ENCODE measurements around the gene SLBP.

The SLBP gene

GRCh38 chr4:1741208-1741607 lies 29.1 kb upstream of the SLBP start:
- no peak overlapping the region for H3K4me3 ChIP-seq (ENCODE audit: low read length in 2 of 2)
- H3K9me3 ChIP-seq (ENCODE audit: control insufficient read depth in 2 of 2, low read length in 2 of 2), result peaks cover 0 to 6% of the 10 kb centered on the region in 2 donors
- H3K36me3 ChIP-seq (ENCODE audit: control insufficient read depth in 2 of 2, insufficient read depth in 2 of 2, low read length in 2 of 2), result peaks cover 15 to 28% of the 10 kb centered on the region in 2 donors
- H3K27me3 ChIP-seq (ENCODE audit: control insufficient read depth in 2 of 2, insufficient read depth in 2 of 2, low read length in 2 of 2), result no peaks in the 10 kb centered on the region
- H3K27ac ChIP-seq (ENCODE audit: low read depth in 2 of 2, low read length in 2 of 2), result no peak overlapping the region
- H3K4me1 ChIP-seq (ENCODE audit: control insufficient read depth in 2 of 2, insufficient read depth in 2 of 2, low read length in 2 of 2), result no peaks in the 10 kb centered on the region
- H3K9ac ChIP-seq (ENCODE audit: low read depth in 1 of 2, low read length in 2 of 2), result no peak overlapping the region

GRCh38 chr4:1740021-1740545 lies 28.0 kb upstream of the SLBP start:
- H3K4me3 ChIP-seq (ENCODE audit: low read length in 2 of 2), result no peak overlapping the region
- peaks cover 0 to 6% of the 10 kb centered on the region in 2 donors for H3K9me3 ChIP-seq (ENCODE audit: control insufficient read depth in 2 of 2, low read length in 2 of 2)
- H3K36me3 ChIP-seq (ENCODE audit: control insufficient read depth in 2 of 2, insufficient read depth in 2 of 2, low read length in 2 of 2), result peaks cover 15 to 32% of the 10 kb centered on the region in 2 donors
- H3K27me3 ChIP-seq (ENCODE audit: control insufficient read depth in 2 of 2, insufficient read depth in 2 of 2, low read length in 2 of 2), result no peaks in the 10 kb centered on the region
- H3K9ac ChIP-seq (ENCODE audit: low read depth in 1 of 2, low read length in 2 of 2), result no peak overlapping the region
- H3K27ac ChIP-seq (ENCODE audit: low read depth in 2 of 2, low read length in 2 of 2), result no peak overlapping the region
- H3K4me1 ChIP-seq (ENCODE audit: control insufficient read depth in 2 of 2, insufficient read depth in 2 of 2, low read length in 2 of 2), result no peaks in the 10 kb centered on the region

- Histone ChIP-seq H3K9me3 (ENCODE audit: control insufficient read depth in 2 of 2, low read length in 2 of 2) (peaks cover 0 to 6% of the 10 kb centered on the region in 2 donors), H3K36me3 (ENCODE audit: control insufficient read depth in 2 of 2, insufficient read depth in 2 of 2, low read length in 2 of 2) (peaks cover 15 to 32% of the 10 kb centered on the region in 2 donors), H3K4me3 (ENCODE audit: low read length in 2 of 2) (no peak overlapping the region), H3K27ac (ENCODE audit: low read depth in 2 of 2, low read length in 2 of 2) (no peak overlapping the region), H3K9ac (ENCODE audit: low read depth in 1 of 2, low read length in 2 of 2) (no peak overlapping the region), H3K4me1 (ENCODE audit: control insufficient read depth in 2 of 2, insufficient read depth in 2 of 2, low read length in 2 of 2) (no peaks in the 10 kb centered on the region), H3K27me3 (ENCODE audit: control insufficient read depth in 2 of 2, insufficient read depth in 2 of 2, low read length in 2 of 2) (no peaks in the 10 kb centered on the region)
These were observed 27.2 kb upstream of the SLBP start for GRCh38 chr4:1739358-1739757.

- Histone ChIP-seq H3K4me1 (ENCODE audit: control insufficient read depth in 2 of 2, insufficient read depth in 2 of 2, low read length in 2 of 2) (no peaks in the 10 kb centered on the region), H3K4me3 (ENCODE audit: low read length in 2 of 2) (no peak overlapping the region), H3K27ac (ENCODE audit: low read depth in 2 of 2, low read length in 2 of 2) (no peak overlapping the region), H3K27me3 (ENCODE audit: control insufficient read depth in 2 of 2, insufficient read depth in 2 of 2, low read length in 2 of 2) (no peaks in the 10 kb centered on the region), H3K9me3 (ENCODE audit: control insufficient read depth in 2 of 2, low read length in 2 of 2) (peaks cover 0 to 6% of the 10 kb centered on the region in 2 donors), H3K36me3 (ENCODE audit: control insufficient read depth in 2 of 2, insufficient read depth in 2 of 2, low read length in 2 of 2) (peaks cover 15 to 32% of the 10 kb centered on the region in 2 donors), H3K9ac (ENCODE audit: low read depth in 1 of 2, low read length in 2 of 2) (no peak overlapping the region)
These were observed 26.3 kb upstream of the SLBP start for GRCh38 chr4:1738410-1738809.

- peaks cover 15 to 36% of the 10 kb centered on the region in 2 donors for H3K36me3 ChIP-seq (ENCODE audit: control insufficient read depth in 2 of 2, insufficient read depth in 2 of 2, low read length in 2 of 2)
- peaks cover 0 to 6% of the 10 kb centered on the region in 2 donors for H3K9me3 ChIP-seq (ENCODE audit: control insufficient read depth in 2 of 2, low read length in 2 of 2)
- H3K4me1 ChIP-seq (ENCODE audit: control insufficient read depth in 2 of 2, insufficient read depth in 2 of 2, low read length in 2 of 2), result no peaks in the 10 kb centered on the region
- H3K27me3 ChIP-seq (ENCODE audit: control insufficient read depth in 2 of 2, insufficient read depth in 2 of 2, low read length in 2 of 2), result no peaks in the 10 kb centered on the region
- H3K9ac ChIP-seq (ENCODE audit: low read depth in 1 of 2, low read length in 2 of 2), result no peak overlapping the region
- H3K27ac ChIP-seq (ENCODE audit: low read depth in 2 of 2, low read length in 2 of 2), result no peak overlapping the region
- H3K4me3 ChIP-seq (ENCODE audit: low read length in 2 of 2), result no peak overlapping the region
These were observed 25.5 kb upstream of the SLBP start for GRCh38 chr4:1737666-1738065.

GRCh38 chr4:1736812-1737211 lies 24.7 kb upstream of the SLBP start:
- no peak overlapping the region for H3K27ac ChIP-seq (ENCODE audit: low read depth in 2 of 2, low read length in 2 of 2)
- H3K9ac ChIP-seq (ENCODE audit: low read depth in 1 of 2, low read length in 2 of 2), result no peak overlapping the region
- no peak overlapping the region for H3K4me3 ChIP-seq (ENCODE audit: low read length in 2 of 2)
- H3K36me3 ChIP-seq (ENCODE audit: control insufficient read depth in 2 of 2, insufficient read depth in 2 of 2, low read length in 2 of 2), result peaks cover 17 to 38% of the 10 kb centered on the region in 2 donors
- H3K9me3 ChIP-seq (ENCODE audit: control insufficient read depth in 2 of 2, low read length in 2 of 2), result peaks cover 0 to 6% of the 10 kb centered on the region in 2 donors
- H3K27me3 ChIP-seq (ENCODE audit: control insufficient read depth in 2 of 2, insufficient read depth in 2 of 2, low read length in 2 of 2), result no peaks in the 10 kb centered on the region
- H3K4me1 ChIP-seq (ENCODE audit: control insufficient read depth in 2 of 2, insufficient read depth in 2 of 2, low read length in 2 of 2), result no peaks in the 10 kb centered on the region

- H3K9ac ChIP-seq (ENCODE audit: low read depth in 1 of 2, low read length in 2 of 2), result no peak overlapping the region
- peaks cover 0 to 6% of the 10 kb centered on the region in 2 donors for H3K9me3 ChIP-seq (ENCODE audit: control insufficient read depth in 2 of 2, low read length in 2 of 2)
- no peak overlapping the region for H3K4me3 ChIP-seq (ENCODE audit: low read length in 2 of 2)
- no peaks in the 10 kb centered on the region for H3K4me1 ChIP-seq (ENCODE audit: control insufficient read depth in 2 of 2, insufficient read depth in 2 of 2, low read length in 2 of 2)
- peaks cover 21 to 38% of the 10 kb centered on the region in 2 donors for H3K36me3 ChIP-seq (ENCODE audit: control insufficient read depth in 2 of 2, insufficient read depth in 2 of 2, low read length in 2 of 2)
- H3K27me3 ChIP-seq (ENCODE audit: control insufficient read depth in 2 of 2, insufficient read depth in 2 of 2, low read length in 2 of 2), result no peaks in the 10 kb centered on the region
- H3K27ac ChIP-seq (ENCODE audit: low read depth in 2 of 2, low read length in 2 of 2), result no peak overlapping the region
These were observed 23.1 kb upstream of the SLBP start for GRCh38 chr4:1735215-1735614.

- peaks cover 0 to under 1% of the 10 kb centered on the region in 2 donors for H3K9me3 ChIP-seq (ENCODE audit: control insufficient read depth in 2 of 2, low read length in 2 of 2)
- no peak overlapping the region for H3K27ac ChIP-seq (ENCODE audit: low read depth in 2 of 2, low read length in 2 of 2)
- H3K27me3 ChIP-seq (ENCODE audit: control insufficient read depth in 2 of 2, insufficient read depth in 2 of 2, low read length in 2 of 2), result no peaks in the 10 kb centered on the region
- peaks cover 0 to 1% of the 10 kb centered on the region in 2 donors for H3K4me1 ChIP-seq (ENCODE audit: control insufficient read depth in 2 of 2, insufficient read depth in 2 of 2, low read length in 2 of 2)
- peaks cover 16 to 34% of the 10 kb centered on the region in 2 donors for H3K36me3 ChIP-seq (ENCODE audit: control insufficient read depth in 2 of 2, insufficient read depth in 2 of 2, low read length in 2 of 2)
- no peak overlapping the region for H3K4me3 ChIP-seq (ENCODE audit: low read length in 2 of 2)
- no peak overlapping the region for H3K9ac ChIP-seq (ENCODE audit: low read depth in 1 of 2, low read length in 2 of 2)
These were observed 20.8 kb upstream of the SLBP start for GRCh38 chr4:1732911-1733310.

- H3K27me3 ChIP-seq (ENCODE audit: control insufficient read depth in 2 of 2, insufficient read depth in 2 of 2, low read length in 2 of 2), result no peaks in the 10 kb centered on the region
- peaks cover 2 to 7% of the 10 kb centered on the region in 2 donors for H3K4me1 ChIP-seq (ENCODE audit: control insufficient read depth in 2 of 2, insufficient read depth in 2 of 2, low read length in 2 of 2)
- peaks cover 6 to 23% of the 10 kb centered on the region in 2 donors for H3K36me3 ChIP-seq (ENCODE audit: control insufficient read depth in 2 of 2, insufficient read depth in 2 of 2, low read length in 2 of 2)
These were observed 19.1 kb upstream of the SLBP start for GRCh38 chr4:1731180-1731579.

GRCh38 chr4:1730532-1731135 lies 18.5 kb upstream of the SLBP start:
- Histone ChIP-seq H3K4me3 (ENCODE audit: low read length in 2 of 2) (no peak overlapping the region), H3K9me3 (ENCODE audit: control insufficient read depth in 2 of 2, low read length in 2 of 2) (no peaks in the 10 kb centered on the region), H3K36me3 (ENCODE audit: control insufficient read depth in 2 of 2, insufficient read depth in 2 of 2, low read length in 2 of 2) (peaks cover 6 to 22% of the 10 kb centered on the region in 2 donors), H3K4me1 (ENCODE audit: control insufficient read depth in 2 of 2, insufficient read depth in 2 of 2, low read length in 2 of 2) (peaks cover 6 to 7% of the 10 kb centered on the region in 2 donors), H3K9ac (ENCODE audit: low read depth in 1 of 2, low read length in 2 of 2) (no peak overlapping the region), H3K27me3 (ENCODE audit: control insufficient read depth in 2 of 2, insufficient read depth in 2 of 2, low read length in 2 of 2) (no peaks in the 10 kb centered on the region), H3K27ac (ENCODE audit: low read depth in 2 of 2, low read length in 2 of 2) (no peak overlapping the region)

More at GRCh38 chr4:1731180-1731579, 19.1 kb upstream of the SLBP start:
- H3K9me3 ChIP-seq (ENCODE audit: control insufficient read depth in 2 of 2, low read length in 2 of 2), result no peaks in the 10 kb centered on the region
- H3K4me3 ChIP-seq (ENCODE audit: low read length in 2 of 2), result no peak overlapping the region
- H3K9ac ChIP-seq (ENCODE audit: low read depth in 1 of 2, low read length in 2 of 2), result no peak overlapping the region
- H3K27ac ChIP-seq (ENCODE audit: low read depth in 2 of 2, low read length in 2 of 2), result no peak overlapping the region

Data from mucosa of rectum (tissue), 2 donors.